ENCODE data around the gene DAZAP1.

DNA sequence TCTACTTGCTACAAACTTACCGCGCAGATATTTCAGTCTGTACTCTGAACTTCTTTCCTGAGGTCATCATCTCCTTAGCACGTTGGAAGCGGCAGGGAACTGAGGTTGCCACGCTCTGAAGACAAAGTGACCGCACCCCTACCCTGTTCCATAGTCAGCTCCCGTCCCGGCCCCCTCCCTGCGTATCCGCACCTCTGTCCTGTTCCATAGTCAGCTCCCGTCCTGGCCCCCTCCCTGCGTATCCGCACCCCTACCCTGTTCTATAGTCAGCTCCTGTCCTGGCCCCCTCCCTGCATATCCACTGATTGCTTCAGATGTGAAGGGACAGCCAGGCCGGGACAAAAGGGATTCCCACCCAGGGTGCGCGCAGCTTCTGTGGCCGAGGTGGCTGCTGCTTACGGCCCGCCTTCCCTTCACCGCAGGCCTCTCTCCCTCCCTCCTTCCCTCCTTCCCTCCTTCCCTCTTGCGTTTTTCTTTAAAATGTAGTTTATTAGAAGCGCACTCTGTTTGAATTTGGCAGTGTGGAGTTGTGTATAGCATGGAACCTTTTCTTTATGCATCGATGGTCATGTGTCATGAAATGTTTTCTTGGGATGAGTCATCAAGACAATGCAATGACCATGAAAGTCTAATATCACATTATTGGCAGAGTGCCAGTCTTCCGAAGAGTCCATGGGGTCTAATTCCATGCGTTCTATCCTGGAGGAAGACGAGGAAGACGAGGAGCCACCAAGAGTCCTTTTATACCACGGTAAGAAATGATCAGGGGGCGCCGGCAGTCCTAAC lies 45.6 kb upstream of the DAZAP1 start:
- TF ChIP-seq, protein P1, sequence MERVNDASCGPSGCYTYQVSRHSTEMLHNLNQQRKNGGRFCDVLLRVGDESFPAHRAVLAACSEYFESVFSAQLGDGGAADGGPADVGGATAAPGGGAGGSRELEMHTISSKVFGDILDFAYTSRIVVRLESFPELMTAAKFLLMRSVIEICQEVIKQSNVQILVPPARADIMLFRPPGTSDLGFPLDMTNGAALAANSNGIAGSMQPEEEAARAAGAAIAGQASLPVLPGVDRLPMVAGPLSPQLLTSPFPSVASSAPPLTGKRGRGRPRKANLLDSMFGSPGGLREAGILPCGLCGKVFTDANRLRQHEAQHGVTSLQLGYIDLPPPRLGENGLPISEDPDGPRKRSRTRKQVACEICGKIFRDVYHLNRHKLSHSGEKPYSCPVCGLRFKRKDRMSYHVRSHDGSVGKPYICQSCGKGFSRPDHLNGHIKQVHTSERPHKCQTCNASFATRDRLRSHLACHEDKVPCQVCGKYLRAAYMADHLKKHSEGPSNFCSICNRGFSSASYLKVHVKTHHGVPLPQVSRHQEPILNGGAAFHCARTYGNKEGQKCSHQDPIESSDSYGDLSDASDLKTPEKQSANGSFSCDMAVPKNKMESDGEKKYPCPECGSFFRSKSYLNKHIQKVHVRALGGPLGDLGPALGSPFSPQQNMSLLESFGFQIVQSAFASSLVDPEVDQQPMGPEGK (CRISPR knock-in tag; IDR thresholded peaks at IDR 0.05; ENCODE audit: borderline replicate concordance): no peak
- no peak for TF ChIP-seq ARNTL (CRISPR knock-in tag; IDR thresholded peaks at IDR 0.05; ENCODE audit: borderline replicate concordance, low read depth)
- TF ChIP-seq ZNF70 (CRISPR knock-in tag; IDR thresholded peaks at IDR 0.05): no peak
- no peak for TF ChIP-seq TCF4 (CRISPR knock-in tag; IDR thresholded peaks at IDR 0.05; ENCODE audit: borderline replicate concordance)
- no peak for TF ChIP-seq GLIS3 (CRISPR knock-in tag; IDR thresholded peaks at IDR 0.05)
- TF ChIP-seq, protein P2, sequence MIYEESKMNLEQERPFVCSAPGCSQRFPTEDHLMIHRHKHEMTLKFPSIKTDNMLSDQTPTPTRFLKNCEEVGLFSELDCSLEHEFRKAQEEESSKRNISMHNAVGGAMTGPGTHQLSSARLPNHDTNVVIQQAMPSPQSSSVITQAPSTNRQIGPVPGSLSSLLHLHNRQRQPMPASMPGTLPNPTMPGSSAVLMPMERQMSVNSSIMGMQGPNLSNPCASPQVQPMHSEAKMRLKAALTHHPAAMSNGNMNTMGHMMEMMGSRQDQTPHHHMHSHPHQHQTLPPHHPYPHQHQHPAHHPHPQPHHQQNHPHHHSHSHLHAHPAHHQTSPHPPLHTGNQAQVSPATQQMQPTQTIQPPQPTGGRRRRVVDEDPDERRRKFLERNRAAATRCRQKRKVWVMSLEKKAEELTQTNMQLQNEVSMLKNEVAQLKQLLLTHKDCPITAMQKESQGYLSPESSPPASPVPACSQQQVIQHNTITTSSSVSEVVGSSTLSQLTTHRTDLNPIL (CRISPR knock-in tag; IDR thresholded peaks at IDR 0.05; ENCODE audit: low read depth): no peak
- TF ChIP-seq ZC3H10 (CRISPR knock-in tag; IDR thresholded peaks at IDR 0.05): no peak
